ENCODE measurements around the gene SUPT6H. TPM values are rescaled to one million over a fixed set of nuclear protein-coding genes. Genes with fewer than 3 reads are reported as not detected.

The SUPT6H gene
- total RNA-seq, 1 donor from 2014 or later = 36.7 TPM

- TF ChIP-seq CTCF (IDR thresholded peaks at IDR 0.05; ENCODE audit: insufficient read depth, low read length, poor library complexity, severe bottlenecking) = peak; percentile 23
- H3K36me3 ChIP-seq (ENCODE audit: control insufficient read depth, insufficient read depth, low read length) = peaks cover 9% of the 10 kb centered on the region
- DNase-seq (ENCODE audit: low read depth) = no peak
- peak overlapping the region; percentile 47 for H3K4me3 ChIP-seq (ENCODE audit: low read depth, low read length)
- H3K27me3 ChIP-seq (ENCODE audit: control insufficient read depth, insufficient read depth, low read length) = no peaks in the 10 kb centered on the region
These were observed 49.1 kb downstream of the SUPT6H start for GRCh38 chr17:28710861-28711722.

- H3K36me3 ChIP-seq (ENCODE audit: control insufficient read depth, insufficient read depth, low read length) = peaks cover 9% of the 10 kb centered on the region
These were observed 49.7 kb downstream of the SUPT6H start, which contains the start of gene PROCA1 for GRCh38 chr17:28711723-28712031. TSS of gene PROCA1 (minus strand) at chr17:28711888. CDS start at chr17:28711660, 228 bp downstream.

GRCh38 chr17:28712032-28712704 lies 50.2 kb downstream of the SUPT6H start:
- H3K4me3 ChIP-seq (ENCODE audit: low read depth, low read length) = no peak overlapping the region
- no peak for DNase-seq (ENCODE audit: low read depth)

More at GRCh38 chr17:28711723-28712031, 49.7 kb downstream of the SUPT6H start, which contains the start of gene PROCA1:
- H3K4me3 ChIP-seq (ENCODE audit: low read depth, low read length) = peak within 1 kb of the TSS; percentile 47
- no peak for TF ChIP-seq CTCF (IDR thresholded peaks at IDR 0.05; ENCODE audit: insufficient read depth, low read length, poor library complexity, severe bottlenecking)
- no peak for DNase-seq (ENCODE audit: low read depth)
- H3K27me3 ChIP-seq (ENCODE audit: control insufficient read depth, insufficient read depth, low read length) = no peaks in the 10 kb centered on the region

GRCh38 chr17:28712705-28713415 lies 50.9 kb downstream of the SUPT6H start:
- H3K27me3 ChIP-seq (ENCODE audit: control insufficient read depth, insufficient read depth, low read length) = no peaks in the 10 kb centered on the region
- no peak for DNase-seq (ENCODE audit: low read depth)
- H3K36me3 ChIP-seq (ENCODE audit: control insufficient read depth, insufficient read depth, low read length) = peaks cover 9% of the 10 kb centered on the region
- TF ChIP-seq CTCF (IDR thresholded peaks at IDR 0.05; ENCODE audit: insufficient read depth, low read length, poor library complexity, severe bottlenecking) = no peak
- no peak overlapping the region for H3K4me3 ChIP-seq (ENCODE audit: low read depth, low read length)

More at GRCh38 chr17:28712032-28712704, 50.2 kb downstream of the SUPT6H start:
- H3K27me3 ChIP-seq (ENCODE audit: control insufficient read depth, insufficient read depth, low read length) = no peaks in the 10 kb centered on the region
- H3K36me3 ChIP-seq (ENCODE audit: control insufficient read depth, insufficient read depth, low read length) = peaks cover 9% of the 10 kb centered on the region
- no peak for TF ChIP-seq CTCF (IDR thresholded peaks at IDR 0.05; ENCODE audit: insufficient read depth, low read length, poor library complexity, severe bottlenecking)

GRCh38 chr17:28714281-28714680 lies 52.3 kb downstream of the SUPT6H start:
- DNase-seq (ENCODE audit: low read depth) = no peak
- H3K36me3 ChIP-seq (ENCODE audit: control insufficient read depth, insufficient read depth, low read length) = peaks cover 9% of the 10 kb centered on the region
- no peaks in the 10 kb centered on the region for H3K27me3 ChIP-seq (ENCODE audit: control insufficient read depth, insufficient read depth, low read length)
- no peak for TF ChIP-seq CTCF (IDR thresholded peaks at IDR 0.05; ENCODE audit: insufficient read depth, low read length, poor library complexity, severe bottlenecking)
- no peak overlapping the region for H3K4me3 ChIP-seq (ENCODE audit: low read depth, low read length)
